ENCODE data around the gene NAA25. TPM values are rescaled to one million over a fixed set of nuclear protein-coding genes. Genes with fewer than 3 reads are reported as not detected.
"Not testable (repeated sequence)": the region's sequence is repeated elsewhere in the genome, so short reads cannot be mapped to it uniquely, and the experiment has no call there.

Gene NAA25
- total RNA-seq, 1 experiment from 2014 or later = 70.5 TPM

GRCh38 chr12:111998015-111998414, 110.6 kb downstream of the NAA25 start:
- Histone ChIP-seq H3K9me3 (ENCODE audit: low read depth, low read length, poor library complexity, severe bottlenecking) (no peaks in the 10 kb centered on the region), H3K4me1 (ENCODE audit: insufficient read depth, low read length, poor library complexity, severe bottlenecking) (no peaks in the 10 kb centered on the region), H3K36me3 (ENCODE audit: insufficient read depth, low read length, poor library complexity, severe bottlenecking) (no peaks in the 10 kb centered on the region), H3K4me3 (ENCODE audit: low read depth, low read length, poor library complexity, severe bottlenecking) (no peak overlapping the region), H3K27ac (ENCODE audit: low read depth, low read length, poor library complexity, severe bottlenecking) (no peak overlapping the region), H3K27me3 (replicated peaks; ENCODE audit: insufficient read depth, low read depth, low read length, poor library complexity) (no peaks in the 10 kb centered on the region)
- TF ChIP-seq CTCF (conservative IDR thresholded peaks at IDR 0.05; ENCODE audit: low read depth, low read length) (no peak), EZH2 (IDR thresholded peaks at IDR 0.05; ENCODE audit: borderline replicate concordance, low read depth, low read length, poor library complexity, severe bottlenecking) (no peak)
- CTCF ChIA-PET = no interaction called here
- BruUV-seq (replicated peaks) = no TSS peak
- intact Hi-C loops (cut with micrococcal nuclease; ENCODE audit: unreplicated experiment) = no loop called here
- POLR2A ChIA-PET (ENCODE audit: low non-redundant PET) = interaction anchor here (0.6 to 0.8 kb wide), 2 partner anchors 15 to 16 kb away, joined by 3 to 4 read pairs; partner anchors contain the start of gene TMEM116
- no peak for DNase-seq (ENCODE audit: low spot score)

GRCh38 chr12:111997300-111997699, 111.3 kb downstream of the NAA25 start:
- no peaks in the 10 kb centered on the region for H3K27me3 ChIP-seq (replicated peaks; ENCODE audit: insufficient read depth, low read depth, low read length, poor library complexity)
- no peaks in the 10 kb centered on the region for H3K4me1 ChIP-seq (ENCODE audit: insufficient read depth, low read length, poor library complexity, severe bottlenecking)
- no peak overlapping the region for H3K4me3 ChIP-seq (ENCODE audit: low read depth, low read length, poor library complexity, severe bottlenecking)
- no peak for DNase-seq (ENCODE audit: low spot score)
- H3K36me3 ChIP-seq (ENCODE audit: insufficient read depth, low read length, poor library complexity, severe bottlenecking) = no peaks in the 10 kb centered on the region
- TF ChIP-seq CTCF (conservative IDR thresholded peaks at IDR 0.05; ENCODE audit: low read depth, low read length) = no peak
- no peak for TF ChIP-seq EZH2 (IDR thresholded peaks at IDR 0.05; ENCODE audit: borderline replicate concordance, low read depth, low read length, poor library complexity, severe bottlenecking)
- ChIA-PET POLR2A (ENCODE audit: low non-redundant PET) (no interaction called here), CTCF (no interaction called here)
- no peaks in the 10 kb centered on the region for H3K9me3 ChIP-seq (ENCODE audit: low read depth, low read length, poor library complexity, severe bottlenecking)
- no TSS peak for BruUV-seq (replicated peaks)
- intact Hi-C loops (cut with micrococcal nuclease; ENCODE audit: unreplicated experiment) = no loop called here
- H3K27ac ChIP-seq (ENCODE audit: low read depth, low read length, poor library complexity, severe bottlenecking) = no peak overlapping the region

DNA sequence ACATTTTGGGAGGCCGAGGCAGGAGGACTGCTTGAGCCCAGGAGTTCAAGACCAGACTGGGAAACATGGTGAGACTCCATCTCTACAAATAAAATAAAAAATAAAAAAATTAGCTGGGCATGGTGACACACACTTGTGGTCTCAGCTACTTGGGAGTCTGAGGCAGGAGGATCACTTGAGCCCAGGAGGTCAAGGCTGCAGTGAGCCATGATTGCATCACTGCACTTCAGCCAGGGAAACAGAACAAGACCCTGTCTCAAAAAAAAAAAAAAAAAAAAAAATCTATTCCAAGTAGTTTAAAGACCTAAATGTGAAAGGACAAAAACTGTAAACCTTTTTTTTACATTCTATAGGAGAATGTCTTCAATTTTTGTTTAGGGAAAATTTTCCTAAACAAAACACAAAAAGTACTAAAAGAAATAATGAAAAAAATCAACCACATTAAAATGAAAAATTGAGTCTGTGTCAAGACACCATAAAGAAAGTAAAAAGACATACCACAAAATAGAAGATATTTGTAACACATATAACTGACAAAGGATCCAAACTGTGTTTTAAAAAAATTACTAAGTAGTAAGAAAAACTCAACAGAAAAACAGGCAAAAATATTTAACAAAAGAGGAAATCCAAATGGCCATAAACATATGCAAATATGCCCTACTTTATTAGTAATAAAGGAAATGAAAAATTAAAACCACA, 112.7 kb downstream of the NAA25 start:
- no peak for DNase-seq (ENCODE audit: low spot score)
- Histone ChIP-seq H3K36me3 (ENCODE audit: insufficient read depth, low read length, poor library complexity, severe bottlenecking) (no peaks in the 10 kb centered on the region), H3K27ac (ENCODE audit: low read depth, low read length, poor library complexity, severe bottlenecking) (no peak overlapping the region), H3K9me3 (ENCODE audit: low read depth, low read length, poor library complexity, severe bottlenecking) (no peaks in the 10 kb centered on the region), H3K27me3 (replicated peaks; ENCODE audit: insufficient read depth, low read depth, low read length, poor library complexity) (no peaks in the 10 kb centered on the region), H3K4me3 (ENCODE audit: low read depth, low read length, poor library complexity, severe bottlenecking) (no peak overlapping the region), H3K4me1 (ENCODE audit: insufficient read depth, low read length, poor library complexity, severe bottlenecking) (no peaks in the 10 kb centered on the region)
- TF ChIP-seq CTCF (conservative IDR thresholded peaks at IDR 0.05; ENCODE audit: low read depth, low read length) = no peak
- no peak for TF ChIP-seq EZH2 (IDR thresholded peaks at IDR 0.05; ENCODE audit: borderline replicate concordance, low read depth, low read length, poor library complexity, severe bottlenecking)
- intact Hi-C loops (cut with micrococcal nuclease; ENCODE audit: unreplicated experiment) = no loop called here
- ChIA-PET POLR2A (ENCODE audit: low non-redundant PET) (interaction anchor here (0.6 kb wide), 1 partner anchor 45 kb away, joined by 4 read pairs; no protein-coding TSS in a partner anchor), CTCF (no interaction called here)
- BruUV-seq (replicated peaks) = no TSS peak

DNA sequence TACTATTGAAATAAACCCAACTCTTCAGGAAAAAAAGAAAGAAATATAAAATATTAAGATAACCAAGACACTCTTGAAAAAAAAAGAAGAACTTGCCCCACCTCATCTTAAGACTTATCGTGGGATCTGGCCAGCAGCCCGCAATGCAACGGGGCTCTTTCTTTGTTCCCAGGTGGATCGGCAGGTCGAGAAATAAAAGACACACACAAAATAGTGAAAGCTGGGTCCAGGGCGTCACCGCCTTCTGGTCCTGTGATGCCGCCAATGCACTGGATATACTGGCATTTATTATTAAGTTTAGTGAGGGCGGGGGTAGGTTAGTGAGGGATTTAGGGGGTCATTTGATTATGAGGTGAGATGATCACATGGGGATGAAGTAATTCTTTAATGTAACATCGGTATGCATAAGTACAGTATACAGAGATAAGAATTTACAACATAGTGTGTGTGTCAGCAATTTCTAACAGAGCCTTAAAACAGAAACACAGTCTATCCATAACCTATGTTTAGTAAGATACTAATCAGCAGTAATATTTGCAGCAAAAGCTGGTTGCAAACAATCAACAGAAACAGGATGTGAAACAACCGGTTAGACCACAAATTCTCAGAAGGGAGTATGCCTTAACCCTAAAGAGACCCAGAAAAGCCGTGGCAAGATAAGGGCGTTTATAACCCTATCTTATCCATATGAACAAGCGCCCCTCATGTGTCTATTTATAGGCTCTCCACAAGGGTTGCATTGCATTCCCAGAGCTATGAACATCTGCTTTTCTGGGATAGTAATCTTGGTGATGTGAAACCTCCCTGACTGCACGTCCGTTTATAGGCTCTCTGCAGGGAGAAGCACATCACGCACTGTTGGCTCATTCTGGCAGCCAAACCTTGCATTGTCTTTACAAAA, 114.1 kb downstream of the NAA25 start:
- POLR2A ChIA-PET (ENCODE audit: low non-redundant PET); BruUV-seq (replicated peaks); DNase-seq (ENCODE audit: low spot score); H3K4me3 ChIP-seq (ENCODE audit: low read depth, low read length, poor library complexity, severe bottlenecking); CTCF ChIA-PET; H3K9me3 ChIP-seq (ENCODE audit: low read depth, low read length, poor library complexity, severe bottlenecking); H3K4me1 ChIP-seq (ENCODE audit: insufficient read depth, low read length, poor library complexity, severe bottlenecking); H3K27ac ChIP-seq (ENCODE audit: low read depth, low read length, poor library complexity, severe bottlenecking); intact Hi-C loops (cut with micrococcal nuclease; ENCODE audit: unreplicated experiment); H3K36me3 ChIP-seq (ENCODE audit: insufficient read depth, low read length, poor library complexity, severe bottlenecking); H3K27me3 ChIP-seq (replicated peaks; ENCODE audit: insufficient read depth, low read depth, low read length, poor library complexity): not testable (repeated sequence)
